HG02943 (cell line): ENCODE results near the gene COQ8A.
"Not testable (repeated sequence)": the region's sequence is repeated elsewhere in the genome, so short reads cannot be mapped to it uniquely, and the experiment has no call there.

Experiments used
- ATAC-seq: cut with Tn5 transposase; IDR thresholded peaks from one replicate; pipeline ENCODE4 v1.9.1; 2021; ENCODE audit warnings: mild to moderate bottlenecking, low read depth, moderate library complexity; ENCODE audit not compliant: unreplicated experiment

Gene COQ8A

DNA sequence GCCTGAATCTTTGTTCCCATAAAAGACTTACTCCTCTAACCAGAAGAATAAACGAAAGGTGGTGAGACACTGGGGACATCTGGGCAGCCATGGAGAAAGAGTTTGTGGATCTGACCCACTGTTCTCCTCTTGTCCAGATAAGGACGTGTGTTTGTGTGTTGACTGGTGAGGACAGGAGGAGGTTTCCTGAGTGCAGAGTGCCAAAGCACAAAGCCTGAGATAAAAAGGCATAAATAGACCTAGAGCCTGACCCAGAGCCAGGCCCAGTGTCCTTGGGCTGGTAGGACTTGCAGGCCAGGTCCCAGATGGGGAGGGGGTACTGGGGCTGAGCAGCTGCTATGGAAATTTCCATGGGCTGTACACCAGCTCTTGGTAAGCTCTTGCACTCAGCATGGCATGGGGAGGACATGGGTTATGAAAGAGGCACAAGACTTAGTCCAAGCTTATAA, 19.6 kb upstream of the COQ8A start:
- ATAC-seq = no peak

DNA sequence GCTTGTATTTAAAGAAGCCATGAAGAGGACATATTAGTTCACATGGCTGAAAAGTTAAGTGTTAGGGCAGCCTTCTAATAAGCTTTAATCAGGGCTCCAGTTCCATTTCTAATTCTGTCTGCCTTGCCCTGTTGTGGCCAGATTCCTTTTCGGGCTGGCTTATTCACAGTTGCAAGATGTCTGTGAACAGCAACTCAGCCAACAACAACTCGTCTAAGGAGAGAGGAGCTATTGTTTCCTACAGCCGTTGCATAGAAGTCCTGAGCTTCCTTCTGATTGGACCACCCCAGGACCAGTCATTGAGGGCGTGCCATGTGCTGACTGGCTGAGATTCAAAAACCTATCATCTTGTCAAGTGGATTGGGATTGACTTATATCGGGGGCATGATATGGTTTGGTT, 18.6 kb upstream of the COQ8A start:
- no peak for ATAC-seq

- ATAC-seq = not testable (repeated sequence)
Observed at GRCh38 chr1:226929260-226930111, 10.6 kb upstream of the COQ8A start.

DNA sequence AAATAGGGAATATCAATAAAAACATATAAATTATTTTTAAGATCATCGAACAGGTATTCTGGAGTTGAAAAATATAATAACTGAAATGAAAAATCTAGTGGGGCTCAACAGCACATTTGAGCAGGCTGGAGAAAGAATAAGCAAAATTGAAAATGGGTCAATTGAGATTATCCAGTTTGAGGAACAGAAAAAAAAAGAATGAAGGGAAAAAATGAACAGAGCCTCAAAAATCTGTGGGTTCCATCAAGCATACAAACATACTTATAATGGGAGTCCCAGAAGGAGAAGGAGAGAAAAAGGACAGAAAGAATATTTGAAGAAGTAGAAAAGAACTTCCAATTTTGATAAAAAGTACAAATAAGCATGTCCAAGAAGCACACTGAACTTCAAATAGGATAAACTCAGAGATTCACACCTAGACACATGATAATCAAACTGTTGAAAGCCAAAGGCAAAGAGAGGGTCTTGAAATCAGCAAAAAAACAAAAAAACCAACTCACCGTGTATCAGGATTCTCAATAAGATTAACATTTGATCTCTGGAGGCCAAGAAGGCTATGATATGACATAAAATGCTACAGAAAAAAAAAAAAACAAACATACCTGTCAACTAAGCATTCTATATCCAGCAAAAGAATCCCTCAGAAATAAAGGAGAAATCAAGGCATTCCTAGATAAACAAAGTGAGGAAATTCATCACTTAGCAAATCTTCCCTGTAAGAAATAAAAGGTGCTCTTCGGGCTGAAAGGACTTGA, 5.4 kb upstream of the COQ8A start:
- ATAC-seq = no peak

DNA sequence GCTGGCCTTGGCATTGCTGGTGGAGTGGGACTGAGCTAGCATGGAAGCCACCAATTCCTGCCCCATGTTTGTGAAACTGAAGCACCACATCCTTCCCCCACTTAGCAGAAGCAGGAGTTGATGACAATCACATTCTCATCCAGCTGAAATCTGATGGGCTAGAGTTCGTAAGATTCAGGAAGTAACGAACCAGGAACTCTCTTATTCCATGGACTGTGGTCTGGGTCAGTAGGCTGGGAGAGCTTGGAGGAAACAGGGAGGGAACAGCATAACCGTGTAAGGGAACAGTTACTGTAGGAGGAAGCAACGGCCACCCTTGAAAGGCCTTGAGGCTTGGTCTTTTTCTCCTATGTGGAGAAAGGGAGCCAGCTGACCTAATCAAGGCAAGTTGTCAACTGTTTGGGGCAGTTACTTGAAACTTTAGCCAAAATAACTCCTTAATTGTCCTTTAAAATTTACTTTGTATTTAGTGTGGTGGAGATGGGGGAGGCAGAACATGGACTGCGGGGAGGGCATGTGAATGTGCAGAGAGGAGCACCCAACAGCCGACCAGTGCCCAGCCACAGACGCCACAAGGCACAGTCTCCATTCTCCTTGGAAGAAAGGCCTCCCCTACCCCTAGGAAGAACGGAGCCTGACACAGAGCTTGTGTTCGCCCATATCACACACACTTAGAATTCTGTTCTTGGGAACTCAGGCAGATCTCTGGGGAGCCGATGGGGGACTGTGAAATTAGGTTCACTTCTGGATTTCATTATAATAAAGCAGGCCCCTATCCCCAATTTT, 2.0 kb upstream of the COQ8A start:
- ATAC-seq = no peak

DNA sequence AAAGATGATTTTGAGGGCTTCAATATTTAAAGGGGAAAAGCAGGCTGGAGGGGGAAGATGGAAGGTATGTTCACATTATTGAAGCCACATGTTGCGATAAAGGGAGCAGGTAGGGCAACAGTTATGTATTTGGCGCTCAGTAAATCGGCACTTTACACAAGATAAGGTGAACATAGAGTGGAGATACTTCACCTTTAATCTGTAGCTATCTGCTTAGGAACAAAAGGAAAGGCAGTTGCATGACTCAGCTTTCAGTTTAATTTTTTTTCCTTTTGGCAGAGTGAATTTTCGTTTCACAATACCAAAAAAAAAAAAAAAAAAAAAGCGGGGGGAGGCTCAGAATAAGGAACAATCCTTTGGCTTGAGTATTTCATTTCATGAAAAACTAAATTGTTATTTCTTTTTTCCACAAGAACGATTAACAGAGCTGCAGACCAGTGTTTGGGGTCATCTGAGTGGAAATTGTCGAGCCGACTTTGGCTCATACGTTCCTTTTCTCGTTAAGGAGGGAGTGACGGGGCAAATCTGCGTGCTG, 1.1 kb upstream of the COQ8A start:
- ATAC-seq = no peak

GRCh38 chr1:226939438-226940028, 561 bp upstream of the COQ8A start:
- ATAC-seq = peak; percentile 32

- ATAC-seq = no peak
Observed at GRCh38 chr1:226940806-226941067, 643 bp downstream of the COQ8A start.

DNA sequence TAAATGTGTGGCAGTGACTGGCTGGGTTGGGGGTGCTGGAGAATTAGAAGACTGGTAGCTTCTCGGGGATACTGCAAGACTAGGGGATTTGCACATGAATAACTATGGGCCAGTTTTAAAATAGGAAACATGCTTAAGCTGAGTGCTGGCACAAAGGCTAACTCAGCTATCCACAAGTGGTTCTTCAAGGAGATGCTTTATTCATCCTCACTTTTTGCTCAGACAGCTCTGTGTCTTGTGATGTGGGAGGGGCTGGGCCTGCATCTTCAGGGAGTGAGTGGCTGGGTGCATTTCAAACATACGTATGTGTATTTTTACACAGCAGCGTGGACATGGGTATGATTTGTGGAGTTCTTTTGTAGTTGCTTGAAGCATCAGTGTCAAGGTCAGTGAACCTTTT, 2.3 kb downstream of the COQ8A start:
- no peak for ATAC-seq

- no peak for ATAC-seq
Observed at GRCh38 chr1:226943156-226943555, 3.1 kb downstream of the COQ8A start.

DNA sequence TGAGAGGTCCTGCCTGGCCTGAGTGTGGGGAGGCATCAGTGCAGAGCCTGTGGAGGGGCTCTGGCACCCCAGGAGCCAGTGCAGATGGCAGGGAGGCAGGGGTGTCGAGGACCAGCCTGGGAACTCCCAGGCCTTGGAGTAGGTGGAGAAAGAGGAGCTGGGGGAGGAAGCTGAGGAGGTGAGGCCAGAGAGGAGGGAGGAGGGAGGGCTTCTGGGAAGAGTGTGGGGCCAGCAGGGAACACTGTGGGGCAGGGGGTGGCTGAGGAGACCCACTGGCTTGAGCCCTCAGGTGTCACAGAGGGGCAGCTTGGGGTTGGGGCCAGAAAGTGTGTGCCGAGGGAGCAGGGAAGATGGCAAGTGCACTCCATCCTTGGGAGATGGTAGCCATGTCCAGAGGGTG, 3.8 kb downstream of the COQ8A start:
- no peak for ATAC-seq

DNA sequence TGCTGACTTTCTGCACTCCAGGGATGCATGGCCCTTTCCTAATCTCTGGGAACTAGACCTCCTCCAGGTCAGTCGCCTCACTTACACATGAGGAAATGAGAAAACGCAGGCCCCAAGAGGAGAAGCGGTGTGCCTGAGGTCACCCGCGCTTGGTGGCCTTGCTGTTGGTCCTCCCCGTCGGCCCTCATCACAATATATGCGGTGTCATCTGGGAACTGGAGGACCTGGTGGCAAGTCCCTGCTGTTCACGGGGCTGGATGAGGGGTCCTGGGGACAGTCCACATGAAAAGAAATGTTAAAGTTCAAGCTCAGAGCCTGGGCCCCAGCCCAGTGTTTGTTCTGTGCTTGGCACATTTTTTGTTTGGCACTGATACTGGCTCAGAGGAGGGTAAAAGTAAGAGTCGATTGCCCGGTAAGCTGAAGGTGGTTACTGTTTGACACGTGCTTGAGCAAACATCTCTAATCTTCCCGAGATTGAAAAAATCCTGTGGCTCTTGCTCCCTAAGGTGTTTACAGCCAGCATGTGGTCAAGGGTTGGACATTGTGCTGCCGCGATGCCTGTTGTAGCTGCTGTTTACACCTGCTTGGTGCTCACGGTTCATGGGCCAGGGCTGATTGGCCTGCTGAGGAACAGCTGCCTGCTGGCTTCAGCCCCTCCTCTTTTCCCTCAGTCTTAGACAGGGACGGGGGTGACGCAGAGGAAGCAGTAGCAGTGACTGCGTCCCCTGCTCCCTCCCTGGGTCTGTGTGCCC, 5.2 kb downstream of the COQ8A start:
- no peak for ATAC-seq

DNA sequence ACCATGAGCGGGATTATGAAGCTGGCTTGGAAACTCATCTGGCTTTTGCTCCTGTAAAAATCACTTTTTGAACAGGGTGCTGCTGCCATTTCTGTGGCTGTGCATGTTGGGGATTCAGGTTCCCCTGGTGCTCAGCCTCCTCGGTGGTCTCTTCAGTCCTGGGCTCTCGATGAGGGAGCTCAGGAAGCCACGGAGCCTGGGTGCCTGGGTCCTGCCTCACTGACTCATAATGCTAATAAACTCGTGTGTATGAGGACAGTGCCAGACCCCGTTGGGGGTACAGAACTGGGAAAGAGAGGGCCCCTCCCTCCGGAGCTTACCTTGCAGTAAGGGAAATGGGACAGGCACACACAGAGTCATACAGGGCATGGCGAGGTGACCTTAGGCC, 5.8 kb downstream of the COQ8A start:
- ATAC-seq = no peak

DNA sequence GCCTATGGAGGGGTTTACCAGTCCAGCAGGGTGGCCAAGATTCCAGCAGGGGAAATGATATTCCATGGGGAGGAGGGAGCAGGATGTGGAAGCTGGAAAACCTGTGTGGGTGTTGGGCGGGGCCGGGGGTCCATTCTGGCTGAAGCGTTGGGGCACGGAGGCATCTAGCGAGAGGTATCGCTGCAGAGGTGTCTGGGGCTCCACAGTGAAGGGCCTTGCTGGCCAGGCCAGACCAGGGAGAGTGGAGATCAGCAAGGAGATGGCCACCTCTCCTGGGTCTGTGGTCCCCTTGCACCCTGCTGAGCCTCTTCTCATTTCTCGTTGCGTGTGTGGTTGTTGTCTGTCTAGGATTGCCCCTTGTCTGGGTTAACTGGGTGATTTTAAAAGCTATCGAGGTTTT, 6.2 kb downstream of the COQ8A start:
- no peak for ATAC-seq

GRCh38 chr1:226946841-226947240, 6.7 kb downstream of the COQ8A start:
- no peak for ATAC-seq

GRCh38 chr1:226948051-226948450, 8.0 kb downstream of the COQ8A start:
- no peak for ATAC-seq

GRCh38 chr1:226948480-226948879, 8.4 kb downstream of the COQ8A start:
- ATAC-seq = no peak

GRCh38 chr1:226948996-226949395, 8.9 kb downstream of the COQ8A start:
- no peak for ATAC-seq

DNA sequence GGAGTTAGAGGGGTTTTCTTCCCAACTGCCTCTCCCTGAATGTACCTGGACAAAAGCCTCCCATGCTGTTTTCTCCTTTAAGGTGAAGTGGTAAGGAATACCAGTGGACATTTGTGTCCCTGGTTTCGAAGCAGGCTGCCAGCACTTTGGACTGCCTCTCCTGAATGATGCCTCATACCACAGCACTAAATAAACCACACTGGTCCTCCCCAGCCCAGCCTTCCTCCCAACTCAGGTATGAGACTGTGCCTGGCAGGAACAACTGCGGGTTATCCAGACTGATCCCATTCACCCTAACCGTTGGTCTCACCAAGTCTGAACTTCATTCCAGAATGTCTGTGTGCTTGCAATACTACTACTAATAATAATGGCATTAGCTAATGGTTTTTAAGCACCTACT, 9.3 kb downstream of the COQ8A start:
- ATAC-seq = no peak

DNA sequence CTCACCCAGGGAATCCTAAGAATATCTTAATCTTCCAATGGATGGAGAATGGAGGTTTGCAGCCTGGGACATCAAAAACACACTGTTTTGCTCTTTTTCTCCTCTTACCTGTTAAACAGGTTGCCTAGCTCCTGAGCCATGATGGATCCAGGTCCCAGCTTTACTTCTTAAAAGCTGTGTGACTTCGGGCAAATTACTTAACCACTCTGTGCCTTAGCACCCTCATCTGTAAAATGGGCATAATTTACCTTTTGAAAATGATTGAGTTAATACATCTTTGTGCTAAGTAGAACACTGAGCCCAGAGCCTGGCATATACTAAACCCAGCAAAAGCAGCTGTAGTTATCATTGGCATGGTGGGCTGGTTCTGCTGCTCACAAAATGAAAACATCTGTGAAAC, 10.2 kb downstream of the COQ8A start:
- no peak for ATAC-seq
